IMR-90 (cell line): ENCODE results near the gene BCAT1. TPM values are rescaled to one million over a fixed set of nuclear protein-coding genes. Genes with fewer than 3 reads are reported as not detected.

Experiments used
- ATAC-seq: fragments of 200-7000 bp; cut with Tn5 transposase; 2 replicates; pipeline ENCODE4 v1.9.1; 2020; ENCODE audit warnings: low read depth, mild to moderate bottlenecking, moderate library complexity
- BruUV-seq: library from RNA; stranded (reverse); fragments of 400-500 nt; replicated peaks from 2 replicates; lab custom pipeline; 2021; lab: Mats Ljungman, UMichigan
- CTCF ChIA-PET: fragments of 300-600 bp; formaldehyde crosslinking; extraction: SDS; loops from one replicate; lab custom pipeline; 2021; ENCODE audit warnings: antibody characterized with exemption; lab: Yijun Ruan, JAX
- POLR2A ChIA-PET: fragments of 300-600 bp; sonication (Branson Sonifier 250); formaldehyde crosslinking; loops from one replicate; lab custom pipeline; 2022; ENCODE audit warnings: antibody characterized with exemption; ENCODE audit not compliant: unreplicated experiment; lab: Charles Lee
- DNase-seq: peaks from one replicate; pipeline ENCODE4 v3.0.0; 2013
- H2AFZ ChIP-seq: replicated peaks from 2 replicates; pipeline ENCODE3; 2013; ENCODE audit warnings: low read length, mild to moderate bottlenecking; ENCODE audit not compliant: poor library complexity
- H2AK5ac ChIP-seq: 2 replicates; pipeline ENCODE4 v1.6.1; 2013; ENCODE audit warnings: low read depth, low read length, inconsistent platforms
- H2AK9ac ChIP-seq: replicated peaks from 2 replicates; pipeline ENCODE3; 2013; ENCODE audit warnings: mild to moderate bottlenecking, low read depth, low read length, moderate library complexity; ENCODE audit not compliant: poor library complexity
- H2BK120ac ChIP-seq: 2 replicates; pipeline ENCODE4 v1.6.1; 2013; ENCODE audit warnings: low read depth, low read length, inconsistent platforms
- H2BK15ac ChIP-seq: 3 replicates; pipeline ENCODE4 v1.6.1; 2013; ENCODE audit warnings: low read depth, low read length, inconsistent platforms
- H2BK20ac ChIP-seq: 2 replicates; pipeline ENCODE4 v1.6.1; 2013; ENCODE audit warnings: low read depth, mild to moderate bottlenecking, inconsistent platforms, low read length, moderate library complexity
- H2BK5ac ChIP-seq: 2 replicates; pipeline ENCODE4 v1.6.1; 2013; ENCODE audit warnings: mild to moderate bottlenecking, low read depth, low read length, inconsistent platforms; ENCODE audit not compliant: poor library complexity, severe bottlenecking
- H3K14ac ChIP-seq: replicated peaks from 2 replicates; pipeline ENCODE4 v1.6.1; 2013; ENCODE audit warnings: low read depth, low read length, inconsistent platforms
- H3K18ac ChIP-seq: 2 replicates; pipeline ENCODE4 v1.6.1; 2013; ENCODE audit warnings: low read depth, low read length, control low read depth
- H3K23ac ChIP-seq: 2 replicates; pipeline ENCODE4 v1.6.1; 2013; ENCODE audit warnings: low read depth, low read length, inconsistent platforms
- H3K27ac ChIP-seq: 2 replicates; pipeline ENCODE4 v1.5.1; 2013; ENCODE audit warnings: mild to moderate bottlenecking, control low read depth, low read length; ENCODE audit not compliant: insufficient read depth
- H3K27me3 ChIP-seq: 2 replicates; pipeline ENCODE4 v1.6.1; 2013; ENCODE audit warnings: low read length; ENCODE audit not compliant: control insufficient read depth, insufficient read depth
- H3K36me3 ChIP-seq: 2 replicates; pipeline ENCODE4 v1.6.1; 2013; ENCODE audit warnings: low read length, mixed read lengths; ENCODE audit not compliant: control insufficient read depth, insufficient read depth
- H3K4ac ChIP-seq: 2 replicates; pipeline ENCODE4 v1.6.1; 2013; ENCODE audit warnings: low read depth, low read length, inconsistent platforms
- H3K4me1 ChIP-seq: 2 replicates; pipeline ENCODE4 v1.6.1; 2013; ENCODE audit warnings: low read length, mixed read lengths; ENCODE audit not compliant: control insufficient read depth, insufficient read depth
- H3K4me2 ChIP-seq: 2 replicates; pipeline ENCODE4 v1.6.1; 2013; ENCODE audit warnings: low read depth, mild to moderate bottlenecking, control low read depth, low read length, moderate library complexity
- H3K4me3 ChIP-seq: 2 replicates; pipeline ENCODE4 v1.5.1; 2013; ENCODE audit warnings: low read depth, mild to moderate bottlenecking, control low read depth, low read length, moderate library complexity; ENCODE audit not compliant: insufficient read depth
- H3K56ac ChIP-seq: 2 replicates; pipeline ENCODE4 v1.6.1; 2013; ENCODE audit warnings: low read length, inconsistent platforms; ENCODE audit not compliant: insufficient read depth; ENCODE audit errors: extremely low read depth
- H3K79me1 ChIP-seq, 2 experiments: 2 replicates each; pipeline ENCODE4 v1.6.1; 2013; ENCODE audit warnings: low read length in 2 of 2, inconsistent platforms in 1 of 2, low read depth in 1 of 2
- H3K9ac ChIP-seq: 2 replicates; pipeline ENCODE4 v1.6.1; 2013; ENCODE audit warnings: low read depth, low read length, control low read depth
- H3K9me1 ChIP-seq: 2 replicates; pipeline ENCODE4 v1.6.1; 2013; ENCODE audit warnings: low read length, inconsistent platforms; ENCODE audit not compliant: insufficient read depth
- H3K9me3 ChIP-seq: 2 replicates; pipeline ENCODE4 v1.6.1; 2013; ENCODE audit warnings: low read length; ENCODE audit not compliant: control insufficient read depth, insufficient read depth
- H4K20me1 ChIP-seq: 2 replicates; pipeline ENCODE4 v1.6.1; 2013; ENCODE audit warnings: low read length, inconsistent platforms; ENCODE audit not compliant: insufficient read depth
- H4K5ac ChIP-seq: 2 replicates; pipeline ENCODE4 v1.6.1; 2013; ENCODE audit warnings: mild to moderate bottlenecking, low read depth, low read length, control low read depth
- H4K8ac ChIP-seq, 2 experiments: 2 replicates each; pipeline ENCODE4 v1.6.1; 2013; ENCODE audit warnings: low read depth in 2 of 2, low read length in 2 of 2, control low read depth in 1 of 2, inconsistent platforms in 1 of 2
- H4K91ac ChIP-seq: 2 replicates; pipeline ENCODE4 v1.6.1; 2013; ENCODE audit warnings: low read depth, low read length, inconsistent platforms; ENCODE audit not compliant: insufficient read depth
- BHLHE40 ChIP-seq: fragments of 150-350 bp; IDR thresholded peaks from 2 replicates; pipeline ENCODE4 v1.6.1; 2016; ENCODE audit warnings: mild to moderate bottlenecking, low read depth, low read length
- CEBPB ChIP-seq: IDR thresholded peaks from 2 replicates; pipeline ENCODE4 v1.6.1; 2012; ENCODE audit warnings: low read depth, low read length, improper control_type of control experiment
- CHD1 ChIP-seq: IDR thresholded peaks from 2 replicates; pipeline ENCODE4 v1.6.1; 2012; ENCODE audit warnings: low read depth, low read length, improper control_type of control experiment
- CTCF ChIP-seq: conservative IDR thresholded peaks from 2 replicates; pipeline ENCODE4 v1.5.1; 2012; ENCODE audit warnings: mild to moderate bottlenecking, low read depth, low read length, improper control_type of control experiment
- ELK1 ChIP-seq: fragments of 150-350 bp; IDR thresholded peaks from 2 replicates; pipeline ENCODE4 v1.6.1; 2016; ENCODE audit warnings: low read depth, mild to moderate bottlenecking, low read length, moderate library complexity, borderline replicate concordance
- FOS ChIP-seq: fragments of 150-350 bp; IDR thresholded peaks from 2 replicates; pipeline ENCODE4 v1.6.1; 2016; ENCODE audit warnings: low read depth, low read length
- MAFK ChIP-seq: IDR thresholded peaks from 2 replicates; pipeline ENCODE4 v1.6.1; 2012; ENCODE audit warnings: low read depth, low read length, improper control_type of control experiment
- MAZ ChIP-seq: IDR thresholded peaks from 2 replicates; pipeline ENCODE4 v1.6.1; 2012; ENCODE audit warnings: low read depth, mild to moderate bottlenecking, low read length, improper control_type of control experiment, moderate library complexity, borderline replicate concordance
- MXI1 ChIP-seq: IDR thresholded peaks from 2 replicates; pipeline ENCODE4 v1.6.1; 2012; ENCODE audit warnings: low read depth, mild to moderate bottlenecking, low read length, moderate library complexity, borderline replicate concordance
- NFE2L2 ChIP-seq: fragments of 150-350 bp; IDR thresholded peaks from 2 replicates; pipeline ENCODE4 v1.6.1; 2016; ENCODE audit warnings: low read depth, mild to moderate bottlenecking, low read length
- POLR2A ChIP-seq: IDR thresholded peaks from 2 replicates; pipeline ENCODE4 v1.6.1; 2012; ENCODE audit warnings: mild to moderate bottlenecking, low read depth, low read length
- RAD21 ChIP-seq: IDR thresholded peaks from 2 replicates; pipeline ENCODE4 v1.6.1; 2012; ENCODE audit warnings: low read length, improper control_type of control experiment
- RCOR1 ChIP-seq: IDR thresholded peaks from 2 replicates; pipeline ENCODE4 v1.6.1; 2012; ENCODE audit warnings: mild to moderate bottlenecking, low read length, improper control_type of control experiment; ENCODE audit not compliant: insufficient replicate concordance
- RFX5 ChIP-seq: IDR thresholded peaks from 2 replicates; pipeline ENCODE4 v1.8.0; 2012; ENCODE audit warnings: low read depth, mild to moderate bottlenecking, low read length, moderate library complexity
- SMC3 ChIP-seq: fragments of 150-350 bp; IDR thresholded peaks from 2 replicates; pipeline ENCODE4 v1.6.1; 2016; ENCODE audit warnings: low read depth, mild to moderate bottlenecking, antibody characterized with exemption, low read length, moderate library complexity
- USF2 ChIP-seq: fragments of 150-350 bp; IDR thresholded peaks from 2 replicates; pipeline ENCODE4 v1.6.1; 2017; ENCODE audit warnings: mild to moderate bottlenecking, antibody characterized with exemption, low read length, low read depth
- WGBS, 2 experiments: methylation state at CpG; one replicate each; pipeline versions ENCODE4 v1.1.5 to v1.1.7; 2013; ENCODE audit warnings: missing lambda C conversion rate in 2 of 2; ENCODE audit not compliant: insufficient read length in 1 of 2; ENCODE audit errors: extremely low coverage in 2 of 2; 5-methylcytosine and 5-hydroxymethylcytosine counted together
- dilution Hi-C: fragments of 300-500 bp; cut with HindIII; formaldehyde crosslinking; loops from one replicate; pipeline ENCODE4 v1.14.3; 2018; ENCODE audit warnings: low sequenced_read_pairs; ENCODE audit not compliant: unreplicated experiment
- in situ Hi-C: fragments of 300-500 bp; cut with MboI; formaldehyde crosslinking; loops from 3 replicates; pipeline ENCODE4 v1.14.3; 2019; ENCODE audit warnings: low sequenced_read_pairs, inconsistent platforms, mixed read lengths
- intact Hi-C: fragments of 100-400 bp; cut with micrococcal nuclease; formaldehyde crosslinking; loops from 2 replicates; pipeline ENCODE4 v1.10.0; 2022
- polyA plus RNA-seq, 3 experiments: library from polyadenylated mRNA; depleted of rRNA; stranded (reverse); fragments of >200 nt; gene quantifications; 2 replicates each; pipeline ENCODE4 v1.2.3, GENCODE V29; 2012; ENCODE audit warnings: low replicate concordance in 1 of 3
- total RNA-seq: library from RNA; depleted of rRNA; stranded (reverse); fragments of >200 nt; gene quantifications from 2 replicates; pipeline ENCODE4 v1.2.3, GENCODE V29; 2012

The BCAT1 gene
- total and polyA plus RNA-seq, 2 of the 4 experiments (the other 2 are of a cell fraction) = 30.4 to 683 TPM

- WGBS, 2 experiments = no CpG with 5 or more reads among the region's 3 CpGs
- CTCF ChIA-PET = no interaction called here
- intact Hi-C loops = no loop called here
These were observed 6.5 kb upstream of the BCAT1 start for GRCh38 chr12:24955389-24955788.

More at GRCh38 chr12:24955389-24955788, 6.5 kb upstream of the BCAT1 start:
- H2BK5ac ChIP-seq = no peak overlapping the region
- ATAC-seq (no peak), DNase-seq (no peak)
- no peak overlapping the region for H2BK120ac ChIP-seq
- no peak overlapping the region for H2BK15ac ChIP-seq
- no peak overlapping the region for H2BK20ac ChIP-seq
- H3K27ac ChIP-seq = no peak overlapping the region
- dilution Hi-C loops = no loop called here
- H2AK5ac ChIP-seq = no peak overlapping the region
- H2AFZ ChIP-seq = no peak overlapping the region
- no peaks in the 10 kb centered on the region for H3K27me3 ChIP-seq
- H3K9ac ChIP-seq = no peak overlapping the region
- no TSS peak for BruUV-seq
- H3K4me1 ChIP-seq = no peaks in the 10 kb centered on the region; the same call in 1 of the 2 replicates
- peaks cover 1% of the 10 kb centered on the region; the same call in 1 of the 2 replicates for H3K9me1 ChIP-seq
- H3K56ac ChIP-seq = no peak overlapping the region
- no peak overlapping the region for H3K18ac ChIP-seq
- POLR2A ChIA-PET = interaction anchor here (0.8 kb wide), 1 partner anchor 9 kb away, joined by 5 read pairs; no protein-coding TSS in a partner anchor
- H3K9me3 ChIP-seq = no peaks in the 10 kb centered on the region
- no peaks in the 10 kb centered on the region for H3K36me3 ChIP-seq
- no peak overlapping the region for H3K14ac ChIP-seq
- no peaks in the 10 kb centered on the region for H4K20me1 ChIP-seq
- no peak overlapping the region for H3K4ac ChIP-seq
- no peaks in the 10 kb centered on the region for H3K79me1 ChIP-seq
- no peak overlapping the region for H3K4me2 ChIP-seq
- TF ChIP-seq POLR2A (no peak), MAFK (no peak), RCOR1 (no peak), RAD21 (no peak), MXI1 (no peak), RFX5 (no peak), CEBPB (no peak), MAZ (no peak), FOS (no peak), BHLHE40 (no peak), ELK1 (no peak), SMC3 (no peak), NFE2L2 (no peak), CHD1 (no peak), USF2 (no peak), CTCF (no peak)
- H4K91ac ChIP-seq = no peak overlapping the region
- H3K4me3 ChIP-seq = no peak overlapping the region
- H3K23ac ChIP-seq = no peak overlapping the region
- no peak overlapping the region for H4K5ac ChIP-seq
- no peak overlapping the region for H4K8ac ChIP-seq
- in situ Hi-C loops = no loop called here
- no peak overlapping the region for H2AK9ac ChIP-seq
